T47D (cell line): ENCODE data around the gene ZIM2.

Source experiments
- DNase-seq, 2 experiments: peaks; one replicate each; pipeline versions ENCODE4 v3.0.0 to v3.0.0-alpha.2; 2011 to 2012; ENCODE audit warnings: low read depth in 1 of 2, low spot score in 1 of 2
- JUND ChIP-seq: IDR thresholded peaks from 2 replicates; pipeline ENCODE4 v1.6.1; 2012; ENCODE audit warnings: low read depth
- in situ Hi-C: cut with HindIII; loops from 2 replicates; pipeline ENCODE4 v1.10.0; 2016; ENCODE audit warnings: low sequenced_read_pairs, low pct_unique_long_range_greater_than_20kb

The ZIM2 gene

GRCh38 chr19:56813531-56813930 is 27.0 kb downstream of the ZIM2 start:
- no peak for TF ChIP-seq JUND
- no peak for DNase-seq
- in situ Hi-C loops = no loop called here

- TF ChIP-seq JUND = no peak
- DNase-seq = no peak
- in situ Hi-C loops = no loop called here
These were observed 29.0 kb downstream of the ZIM2 start for GRCh38 chr19:56811480-56811879.

GRCh38 chr19:56810260-56810659 is 30.3 kb downstream of the ZIM2 start:
- DNase-seq = no peak
- in situ Hi-C loops = no loop called here
- no peak for TF ChIP-seq JUND

- no peak for DNase-seq
- in situ Hi-C loops = no loop called here
- TF ChIP-seq JUND = no peak
These were observed 31.7 kb downstream of the ZIM2 start for GRCh38 chr19:56808717-56809392.

- DNase-seq = no peak
- in situ Hi-C loops = no loop called here
- no peak for TF ChIP-seq JUND
These were observed 33.9 kb downstream of the ZIM2 start for GRCh38 chr19:56806639-56807038.

GRCh38 chr19:56778351-56778750 is 62.2 kb downstream of the ZIM2 start:
- TF ChIP-seq JUND = no peak
- no peak for DNase-seq
- in situ Hi-C loops = no loop called here

GRCh38 chr19:56769650-56770049 is 70.9 kb downstream of the ZIM2 start:
- in situ Hi-C loops = no loop called here
- TF ChIP-seq JUND = no peak
- DNase-seq = no peak

GRCh38 chr19:56765137-56765536 is 75.4 kb downstream of the ZIM2 start:
- in situ Hi-C loops = no loop called here
- TF ChIP-seq JUND = no peak
- peak; percentile 5 to 27 for DNase-seq

GRCh38 chr19:56764196-56764695 is 76.3 kb downstream of the ZIM2 start:
- DNase-seq = peak in 1 of 2 experiments; percentile 2
- in situ Hi-C loops = no loop called here
- TF ChIP-seq JUND = no peak

GRCh38 chr19:56760842-56761241 is 79.7 kb downstream of the ZIM2 start:
- in situ Hi-C loops = no loop called here
- TF ChIP-seq JUND = no peak
- no peak for DNase-seq

- no peak for TF ChIP-seq JUND
- DNase-seq = no peak
- in situ Hi-C loops = no loop called here
These were observed 81.0 kb downstream of the ZIM2 start for GRCh38 chr19:56759531-56759930.

GRCh38 chr19:56751078-56751489 is 89.4 kb downstream of the ZIM2 start:
- TF ChIP-seq JUND = no peak
- in situ Hi-C loops = no loop called here

GRCh38 chr19:56750658-56751057 is 89.9 kb downstream of the ZIM2 start:
- no peak for TF ChIP-seq JUND
- no peak for DNase-seq
- in situ Hi-C loops = no loop called here

More at GRCh38 chr19:56751078-56751489, 89.4 kb downstream of the ZIM2 start:
- no peak for DNase-seq

- in situ Hi-C loops = no loop called here
- peak in 1 of 2 experiments; percentile 43 for DNase-seq
These were observed 92.1 kb downstream of the ZIM2 start for GRCh38 chr19:56748378-56748777.

More at GRCh38 chr19:56748378-56748777, 92.1 kb downstream of the ZIM2 start:
- no peak for TF ChIP-seq JUND
